DMS153 treated with DMSO at 0.1 percent for 48 hours (cell line): Measurements from ENCODE around the gene SGF29.
"Not testable (repeated sequence)": the region's sequence is repeated elsewhere in the genome, so short reads cannot be mapped to it uniquely, and the experiment has no call there.

Experiments
- DNase-seq: peaks from one replicate; lab custom pipeline; 2025; ENCODE audit not compliant: unreplicated experiment; lab: John Stamatoyannopoulos, UW

The SGF29 gene

DNA sequence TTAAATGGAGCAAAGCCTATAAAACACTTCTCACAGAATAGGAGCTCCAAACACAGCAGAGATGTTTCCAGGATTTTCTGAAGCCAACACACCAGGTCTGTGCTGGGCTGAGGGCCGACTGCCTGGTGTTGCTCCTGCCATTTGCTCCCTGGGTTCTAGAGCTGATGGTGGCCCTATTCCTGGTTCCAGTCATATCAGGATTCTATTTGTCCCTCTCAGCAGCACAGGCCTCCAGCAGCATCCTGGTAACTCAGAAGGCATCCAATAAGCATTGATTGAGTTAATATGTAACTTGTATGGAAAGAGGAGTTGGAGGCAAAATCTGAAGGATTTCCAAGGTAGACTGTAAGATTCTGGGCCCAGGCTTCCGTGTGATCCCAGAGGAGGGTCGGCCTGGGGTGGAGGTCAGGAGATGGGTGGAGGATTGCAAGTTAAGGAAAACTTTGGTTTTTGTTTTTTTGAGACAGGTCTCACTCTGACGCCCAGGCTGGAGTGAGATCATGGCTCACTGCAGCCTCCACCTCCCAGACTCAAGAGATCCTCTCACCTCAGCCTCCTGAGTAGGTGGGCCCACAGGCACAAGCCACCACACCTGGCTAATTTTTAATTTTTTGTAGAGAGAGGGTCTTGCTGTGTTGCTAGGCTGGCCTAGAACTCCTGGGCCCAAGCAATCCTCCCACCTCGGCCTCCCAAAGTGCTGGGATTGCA lies 20.6 kb upstream of the SGF29 start:
- DNase-seq, result no peak

DNA sequence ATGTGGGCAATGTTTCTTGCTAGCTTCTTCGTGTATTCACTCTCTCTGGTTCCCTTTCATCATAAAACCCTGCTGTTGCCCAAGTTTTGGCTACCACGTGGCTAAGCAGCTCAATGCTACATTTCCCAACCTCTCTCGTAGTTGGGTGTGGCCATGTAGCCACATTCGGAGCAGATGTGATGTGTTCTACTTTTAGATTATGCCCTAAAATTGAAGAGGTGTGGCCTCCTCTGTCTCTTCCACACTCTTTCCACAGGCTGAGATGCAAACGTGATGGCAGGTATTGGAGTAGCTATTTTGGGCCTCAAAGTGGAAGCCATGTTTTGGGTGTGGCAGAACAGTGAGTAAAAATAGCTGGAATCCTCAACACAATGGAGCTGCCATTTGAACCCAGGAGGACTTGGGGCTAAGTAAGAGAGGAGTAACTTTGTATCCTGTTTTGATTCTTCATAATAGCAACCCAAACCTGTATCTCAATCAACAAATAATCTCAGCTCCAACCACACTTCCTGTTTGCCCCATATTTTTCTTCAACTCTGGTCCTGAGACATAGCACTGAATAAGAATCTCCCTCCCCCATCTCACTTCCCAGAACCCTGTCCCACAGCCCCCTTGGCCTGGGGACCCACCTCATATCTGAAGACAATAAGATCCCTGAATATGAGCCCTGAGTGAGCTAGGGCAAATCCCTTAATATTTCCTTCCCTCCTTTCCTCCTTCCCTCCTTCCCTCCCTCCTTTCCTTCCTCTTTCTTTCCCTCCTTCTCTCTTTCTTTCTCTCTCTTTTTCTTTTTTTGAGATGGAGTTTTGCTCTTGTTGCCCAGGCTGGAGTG lies 19.0 kb upstream of the SGF29 start:
- DNase-seq, result no peak

DNA sequence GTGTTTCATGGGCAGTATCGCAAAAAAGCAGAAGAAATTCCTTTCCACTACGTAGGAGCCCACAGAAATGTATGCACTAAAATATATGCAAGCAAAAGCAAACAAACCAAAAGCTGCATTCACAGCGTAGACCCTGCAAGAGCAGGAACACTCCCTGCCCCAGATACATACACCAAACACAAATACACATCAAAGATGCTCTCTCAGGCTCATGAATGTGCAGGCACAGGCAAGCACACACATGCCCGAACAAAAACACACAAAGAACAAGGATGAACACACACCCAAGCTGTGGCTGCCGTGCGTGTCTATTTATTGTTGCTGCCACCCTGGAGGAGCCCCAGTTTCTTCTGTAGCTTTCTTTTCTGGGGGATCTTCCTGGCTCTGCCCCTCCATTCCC lies 16.6 kb upstream of the SGF29 start:
- DNase-seq, result peak; percentile 46

GRCh38 chr16:28537964-28538732 lies 15.6 kb upstream of the SGF29 start:
- DNase-seq, result no peak

DNA sequence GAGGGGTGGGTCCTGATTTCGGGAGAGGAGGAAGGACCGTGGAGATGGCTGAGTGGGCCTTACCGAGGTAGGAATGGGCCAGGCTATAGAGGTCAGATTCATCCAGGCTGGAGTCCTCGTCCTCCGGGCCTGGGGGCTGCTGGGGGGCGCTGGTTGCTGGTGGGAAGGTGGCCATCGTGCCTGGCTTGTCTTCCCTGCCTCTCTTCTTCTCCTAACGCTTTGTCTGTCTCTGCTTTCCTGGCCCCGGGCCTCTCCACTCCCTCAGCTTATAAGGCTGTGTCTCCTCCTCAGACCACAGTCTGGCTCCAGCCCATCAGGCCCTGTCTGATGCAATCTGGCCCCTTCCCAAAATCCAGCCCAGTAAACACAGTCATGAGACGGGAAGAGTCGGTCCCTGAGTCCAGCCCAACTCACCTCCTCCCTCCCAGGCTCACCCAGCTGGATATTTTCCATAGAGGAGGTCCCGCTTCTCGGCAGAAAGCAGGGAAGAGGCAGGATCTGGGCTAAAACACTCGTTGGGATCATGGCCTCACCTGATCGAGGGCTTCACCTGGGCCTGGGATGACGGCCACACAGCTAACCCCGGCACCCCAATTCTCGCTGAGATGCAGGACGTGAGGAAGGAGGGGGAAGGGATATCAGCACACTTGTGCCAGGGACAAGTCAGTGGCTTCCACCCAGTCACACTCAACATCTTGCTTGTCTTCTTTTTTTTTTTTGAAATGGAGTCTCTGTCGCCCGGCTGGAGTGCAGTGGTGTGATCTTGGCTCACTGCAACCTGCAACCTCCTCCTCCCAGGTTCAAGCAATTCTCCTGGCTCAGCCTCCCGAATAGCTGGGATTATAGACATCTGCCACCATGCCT lies 14.8 kb upstream of the SGF29 start, which contains the start of gene NUPR1:
TSS of gene NUPR1 (minus strand) at position 242 of the 864 bp plus-strand sequence. CDS start at position 175, 67 bp downstream.
- DNase-seq, result peak; percentile 31

DNA sequence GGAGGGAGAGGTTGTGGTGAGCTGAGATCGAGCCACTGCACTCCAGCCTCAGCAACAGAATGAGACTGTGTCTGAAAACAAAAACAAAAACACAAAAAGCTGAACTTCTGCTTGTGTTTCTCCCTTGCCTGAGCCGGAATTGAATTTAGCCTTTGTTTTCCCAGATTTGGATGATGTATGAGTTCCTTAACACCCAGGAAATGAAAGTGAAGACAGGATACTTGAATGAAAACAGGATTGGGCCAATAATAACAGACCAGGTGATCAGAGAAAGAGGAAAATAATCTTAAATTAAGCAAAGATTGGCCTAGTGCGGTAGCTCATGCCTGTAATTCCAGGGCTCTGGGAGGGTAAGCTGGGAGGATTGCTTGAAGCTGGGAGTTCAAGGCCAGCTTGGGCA lies 13.4 kb upstream of the SGF29 start:
- DNase-seq, result no peak

GRCh38 chr16:28542646-28543045 lies 11.1 kb upstream of the SGF29 start:
- no peak for DNase-seq

- peak; percentile 57 for DNase-seq
Observed at GRCh38 chr16:28543072-28543471, 10.6 kb upstream of the SGF29 start.

DNA sequence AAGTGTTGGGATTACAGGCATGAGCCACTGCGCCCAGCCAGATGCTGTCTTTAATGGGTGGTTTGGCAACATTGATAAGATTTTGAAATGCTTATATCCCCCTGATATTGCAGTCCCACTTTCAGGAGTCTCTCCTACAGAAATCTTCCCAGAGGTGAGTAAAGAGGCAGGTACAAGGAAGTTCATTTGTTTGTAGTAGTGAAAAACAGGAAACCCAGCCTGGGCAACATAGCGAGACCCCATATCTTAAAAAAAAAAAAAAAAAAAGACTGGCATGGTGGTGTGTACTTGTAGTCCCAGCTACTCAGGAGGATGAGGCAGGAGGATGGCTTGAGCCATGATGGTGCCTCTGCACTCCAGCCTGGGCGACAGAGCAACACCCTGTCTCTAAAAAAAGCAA lies 8.7 kb upstream of the SGF29 start:
- no peak for DNase-seq

DNA sequence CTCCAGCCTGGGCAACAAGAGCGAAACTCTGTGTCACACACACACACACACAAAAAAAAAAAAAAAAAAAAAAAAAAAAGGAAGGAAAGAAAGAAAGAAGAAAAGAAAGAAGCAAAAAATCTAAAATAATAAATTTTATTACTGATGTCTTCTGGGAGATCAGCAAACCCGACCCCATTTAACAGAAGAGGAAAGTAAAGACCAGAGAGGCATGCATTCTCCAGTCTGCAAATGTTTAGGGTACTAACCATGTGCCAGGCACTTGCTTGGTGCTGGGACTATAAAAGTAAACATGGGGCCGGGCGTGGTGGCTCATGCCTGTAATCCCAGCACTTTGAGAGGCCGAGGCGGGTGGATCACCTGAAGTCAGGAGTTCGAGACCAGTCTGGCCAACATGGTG lies 7.8 kb upstream of the SGF29 start:
- DNase-seq, result not testable (repeated sequence)

- DNase-seq, result no peak
Observed at GRCh38 chr16:28546626-28547025, 7.1 kb upstream of the SGF29 start.

DNA sequence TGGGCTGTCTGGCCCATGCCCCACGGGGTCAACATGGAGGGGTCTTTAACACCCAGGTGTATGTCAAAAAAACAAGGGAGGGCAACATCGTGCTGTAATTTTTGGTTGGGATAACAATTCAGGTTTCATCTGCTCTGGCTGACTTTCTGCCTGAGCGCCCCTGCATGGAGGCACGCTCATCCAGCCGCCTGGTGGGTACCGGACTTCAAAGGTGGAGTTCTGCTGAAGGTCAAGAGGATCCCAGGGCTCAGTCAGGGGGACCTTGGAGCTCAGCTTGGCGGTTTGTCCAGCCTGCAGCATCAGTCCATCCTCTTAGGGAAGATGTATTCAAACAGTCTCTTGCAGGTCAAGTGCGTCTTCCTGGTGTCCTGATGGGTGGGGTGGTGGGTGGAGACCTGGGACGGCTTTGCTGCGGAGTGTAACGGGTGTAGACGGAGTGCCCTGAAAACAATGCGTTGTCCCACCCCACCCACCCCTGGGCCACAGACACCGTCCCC lies 5.4 kb upstream of the SGF29 start:
- DNase-seq, result no peak

DNA sequence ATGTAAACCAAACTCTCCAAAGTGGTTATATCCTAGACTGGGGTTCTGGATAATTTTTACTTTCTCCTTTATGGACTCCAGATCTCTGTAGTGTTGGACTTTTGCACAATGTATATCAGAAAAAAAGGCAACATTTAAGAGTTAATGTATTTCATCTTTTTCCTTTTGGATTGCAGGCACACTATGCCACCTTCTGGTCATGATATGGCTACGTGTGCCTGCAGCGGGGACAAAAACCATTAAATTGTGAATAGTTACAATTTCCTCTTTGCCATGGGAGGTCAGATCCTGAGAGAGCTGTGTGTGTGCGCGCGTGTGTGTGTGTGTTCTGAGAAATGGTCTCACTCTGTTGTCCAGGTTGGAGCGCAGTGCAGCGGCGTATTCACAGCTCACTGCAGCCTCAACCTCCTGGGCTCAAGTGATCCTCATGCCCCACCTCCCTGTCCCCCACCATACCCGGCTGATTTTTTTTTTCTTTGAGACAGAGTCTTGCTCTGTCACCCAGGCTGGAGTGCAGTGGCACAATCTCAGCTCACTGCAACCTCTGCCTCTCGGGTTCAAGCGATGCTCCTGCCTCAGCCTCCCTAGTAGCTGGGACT lies 4.3 kb upstream of the SGF29 start:
- DNase-seq, result peak; percentile 37

- DNase-seq, result no peak
Observed at GRCh38 chr16:28554634-28555423, 1.1 kb downstream of the SGF29 start.

- DNase-seq, result no peak
Observed at GRCh38 chr16:28555561-28555960, 1.8 kb downstream of the SGF29 start.

DNA sequence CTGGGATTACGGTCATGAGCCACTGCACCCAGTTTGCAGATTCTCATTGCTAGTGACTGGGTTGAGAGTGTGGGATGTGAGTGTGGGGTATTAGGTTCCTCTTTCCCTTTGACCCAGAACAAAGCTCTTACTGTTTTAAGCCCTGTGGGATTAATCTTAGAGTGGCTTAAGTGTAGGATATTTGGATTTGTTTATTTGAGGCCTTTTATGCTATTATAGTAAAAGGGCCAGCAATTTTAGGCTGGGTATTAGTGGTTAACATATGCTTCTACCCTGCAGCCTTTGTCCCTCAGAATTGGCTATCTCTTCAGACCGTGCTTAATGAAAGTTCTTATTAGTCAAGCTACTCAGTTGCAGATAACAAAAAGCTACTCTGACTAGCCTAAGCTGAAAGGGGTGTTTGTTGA lies 3.2 kb downstream of the SGF29 start:
- DNase-seq, result no peak

- DNase-seq, result no peak
Observed at GRCh38 chr16:28558456-28558855, 4.7 kb downstream of the SGF29 start.

- DNase-seq, result no peak
Observed at GRCh38 chr16:28561557-28562187, 8.0 kb downstream of the SGF29 start.

GRCh38 chr16:28562199-28562598 lies 8.5 kb downstream of the SGF29 start:
- DNase-seq, result no peak
